Ovary (tissue), 9 donors: ENCODE data around the gene C6orf47. TPM values are rescaled to one million over a fixed set of nuclear protein-coding genes. Genes with fewer than 3 reads are reported as not detected.

Experiments
- DNase-seq, 5 donors: peaks; one replicate each; pipeline ENCODE4 v3.0.0-alpha.2; 2019 to 2020
- H3K27ac ChIP-seq, 2 donors: fragments of 200-600 bp; one replicate each; pipeline versions ENCODE4 v1.5.1 to v1.8.0; 2019 to 2022
- H3K27me3 ChIP-seq: fragments of 200-600 bp; one replicate; pipeline ENCODE4 v1.8.0; 2022
- H3K36me3 ChIP-seq: fragments of 200-600 bp; sonication (generic); one replicate; pipeline ENCODE4 v1.5.1; 2019
- H3K4me1 ChIP-seq: one replicate; pipeline ENCODE4 v1.8.1; 2013; ENCODE audit warnings: mild to moderate bottlenecking, moderate library complexity; ENCODE audit not compliant: insufficient read depth
- H3K4me3 ChIP-seq: fragments of 200-600 bp; sonication (generic); one replicate; pipeline ENCODE4 v1.5.1; 2017
- H3K9me3 ChIP-seq, 2 donors: fragments of 200-600 bp in 1 of 2; sonication (generic) in 1 of 2; one replicate each; pipeline versions ENCODE4 v1.5.1 to v1.8.1; 2013 to 2019; ENCODE audit warnings: mild to moderate bottlenecking in 1 of 2, moderate library complexity in 1 of 2
- EP300 ChIP-seq: sonication (generic); formaldehyde crosslinking; IDR thresholded peaks from one replicate; pipeline ENCODE4 v1.6.1; 2017; ENCODE audit warnings: antibody characterized with exemption
- POLR2A ChIP-seq: fragments of 450-650 bp; IDR thresholded peaks from one replicate; pipeline ENCODE4 v1.6.1; 2017; ENCODE audit warnings: antibody characterized with exemption, mild to moderate bottlenecking, moderate library complexity
- WGBS, 3 donors: extraction: QIAGEN DNeasy Blood & Tissue Kit in 1 of 3; methylation state at CpG; one replicate each; pipeline versions ENCODE4 v1.1.5 to v1.1.7; 2013 to 2017; 5-methylcytosine and 5-hydroxymethylcytosine counted together
- intact Hi-C, 4 donors: fragments of 100-400 bp; cut with DNase I; formaldehyde crosslinking; loops; one replicate each; pipeline versions ENCODE4 v1.11.0 to v1.15.1; 2022 to 2023
- polyA plus RNA-seq, 2 donors: library from polyadenylated mRNA; stranded (reverse); fragments of 200-250 nt in 1 of 2; fragments of 350-450 nt in 1 of 2; fragmentation: Illumina TruSeq in 1 of 2; extraction: RNeasy Lipid Tissue Mini Kit (QIAGEN cat#74804) in 1 of 2; gene quantifications; one replicate each; pipeline ENCODE4 v1.2.3, GENCODE V29; 2013 to 2014
- total RNA-seq, 7 donors: library from RNA; depleted of rRNA in 2 of 7; stranded (reverse); fragments of >200 nt in 2 of 7; fragmentation: NEBNext Ultra II Directional in 3 of 7; extraction: Animal tissue kit (Norgen Biotek cat#: 25700) in 3 of 7; gene quantifications; one replicate each; pipeline versions ENCODE4 v1.1.0 to v1.2.4, GENCODE V29; 2016 to 2023
- TF ChIP-seq, protein P1 (sequence below), 3 donors: fragments of 450-650 bp in 2 of 3; fragments of 200-600 bp in 1 of 3; IDR thresholded peaks; one replicate each; pipeline versions ENCODE4 v1.5.1 to v1.8.0; 2016 to 2022; ENCODE audit warnings: antibody characterized with exemption in 3 of 3, mild to moderate bottlenecking in 1 of 3
- donor health status: DM: no; HTN: no; CAD: no; lungs with moderate emphysema.
- donor health status: DM: no; HTN: no; CAD: no.
- donor health status: Bipolar disorder and iron deficiency.
- donor health status: DM: yes; HTN: yes; CAD: no.
- donor health status: DM: no; HTN: no; CAD: no.
- donor health status: DM: yes; HTN: yes; CAD: no.

C6orf47 gene
- total and polyA plus RNA-seq, 9 donors, result 13.9 to 26.2 (median 19.7) TPM

DNA sequence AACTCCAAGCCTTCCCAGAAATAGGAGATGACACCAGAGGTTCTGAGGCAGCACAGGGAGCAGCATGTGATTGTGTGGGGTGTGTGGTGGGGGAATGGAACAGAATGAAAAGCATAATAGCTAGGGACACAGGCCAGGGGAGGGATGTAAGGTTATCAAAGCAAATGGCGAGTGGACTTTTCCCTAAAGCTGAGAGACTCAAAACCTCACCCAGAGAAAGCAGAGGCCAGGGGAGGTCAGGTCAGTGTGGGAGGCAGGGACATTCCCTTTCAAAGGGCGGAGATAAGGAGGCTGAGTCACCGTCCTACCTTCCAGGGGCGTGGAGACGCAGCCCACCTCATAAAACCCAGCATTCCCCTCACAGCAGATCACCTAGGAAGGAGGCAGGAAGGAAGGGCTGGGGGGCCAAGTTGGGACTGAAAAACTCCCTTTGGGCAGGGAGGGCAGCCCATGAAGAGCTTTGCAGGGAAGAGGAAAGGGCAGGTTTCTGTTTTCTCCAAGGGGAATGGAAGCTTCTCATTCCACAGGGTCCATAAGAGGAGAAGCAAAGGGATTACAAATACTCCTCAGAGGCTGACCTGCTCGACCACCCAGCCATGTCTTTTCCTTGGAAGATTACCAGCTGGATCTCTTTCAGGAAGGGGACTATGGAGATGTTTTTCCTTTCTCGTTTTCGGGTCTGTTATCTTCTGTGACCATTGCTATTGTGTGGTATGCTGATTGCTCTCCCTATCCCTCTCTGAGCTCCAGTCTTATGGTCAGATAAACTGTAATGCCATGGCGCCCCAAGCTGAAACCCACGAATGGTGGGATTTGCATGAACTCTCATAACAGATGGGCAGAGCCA, 29.9 kb upstream of the C6orf47 start:
- DNase-seq, result no peak
- WGBS, 3 donors, result 47 to 51% (median 49%) methylated on average over 10 of the region's 10 CpGs
- no peaks in the 10 kb centered on the region for H3K4me1 ChIP-seq
- H3K36me3 ChIP-seq, result no peaks in the 10 kb centered on the region
- H3K4me3 ChIP-seq, result no peak overlapping the region
- TF ChIP-seq EP300 (no peak), POLR2A (no peak)
- TF ChIP-seq, protein P1, sequence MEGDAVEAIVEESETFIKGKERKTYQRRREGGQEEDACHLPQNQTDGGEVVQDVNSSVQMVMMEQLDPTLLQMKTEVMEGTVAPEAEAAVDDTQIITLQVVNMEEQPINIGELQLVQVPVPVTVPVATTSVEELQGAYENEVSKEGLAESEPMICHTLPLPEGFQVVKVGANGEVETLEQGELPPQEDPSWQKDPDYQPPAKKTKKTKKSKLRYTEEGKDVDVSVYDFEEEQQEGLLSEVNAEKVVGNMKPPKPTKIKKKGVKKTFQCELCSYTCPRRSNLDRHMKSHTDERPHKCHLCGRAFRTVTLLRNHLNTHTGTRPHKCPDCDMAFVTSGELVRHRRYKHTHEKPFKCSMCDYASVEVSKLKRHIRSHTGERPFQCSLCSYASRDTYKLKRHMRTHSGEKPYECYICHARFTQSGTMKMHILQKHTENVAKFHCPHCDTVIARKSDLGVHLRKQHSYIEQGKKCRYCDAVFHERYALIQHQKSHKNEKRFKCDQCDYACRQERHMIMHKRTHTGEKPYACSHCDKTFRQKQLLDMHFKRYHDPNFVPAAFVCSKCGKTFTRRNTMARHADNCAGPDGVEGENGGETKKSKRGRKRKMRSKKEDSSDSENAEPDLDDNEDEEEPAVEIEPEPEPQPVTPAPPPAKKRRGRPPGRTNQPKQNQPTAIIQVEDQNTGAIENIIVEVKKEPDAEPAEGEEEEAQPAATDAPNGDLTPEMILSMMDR (IDR thresholded peaks at IDR 0.05), result no peak
- H3K27ac ChIP-seq, result no peak overlapping the region
- H3K27me3 ChIP-seq, result no peaks in the 10 kb centered on the region
- intact Hi-C loops, result no loop called here
- H3K9me3 ChIP-seq, result no peaks in the 10 kb centered on the region

DNA sequence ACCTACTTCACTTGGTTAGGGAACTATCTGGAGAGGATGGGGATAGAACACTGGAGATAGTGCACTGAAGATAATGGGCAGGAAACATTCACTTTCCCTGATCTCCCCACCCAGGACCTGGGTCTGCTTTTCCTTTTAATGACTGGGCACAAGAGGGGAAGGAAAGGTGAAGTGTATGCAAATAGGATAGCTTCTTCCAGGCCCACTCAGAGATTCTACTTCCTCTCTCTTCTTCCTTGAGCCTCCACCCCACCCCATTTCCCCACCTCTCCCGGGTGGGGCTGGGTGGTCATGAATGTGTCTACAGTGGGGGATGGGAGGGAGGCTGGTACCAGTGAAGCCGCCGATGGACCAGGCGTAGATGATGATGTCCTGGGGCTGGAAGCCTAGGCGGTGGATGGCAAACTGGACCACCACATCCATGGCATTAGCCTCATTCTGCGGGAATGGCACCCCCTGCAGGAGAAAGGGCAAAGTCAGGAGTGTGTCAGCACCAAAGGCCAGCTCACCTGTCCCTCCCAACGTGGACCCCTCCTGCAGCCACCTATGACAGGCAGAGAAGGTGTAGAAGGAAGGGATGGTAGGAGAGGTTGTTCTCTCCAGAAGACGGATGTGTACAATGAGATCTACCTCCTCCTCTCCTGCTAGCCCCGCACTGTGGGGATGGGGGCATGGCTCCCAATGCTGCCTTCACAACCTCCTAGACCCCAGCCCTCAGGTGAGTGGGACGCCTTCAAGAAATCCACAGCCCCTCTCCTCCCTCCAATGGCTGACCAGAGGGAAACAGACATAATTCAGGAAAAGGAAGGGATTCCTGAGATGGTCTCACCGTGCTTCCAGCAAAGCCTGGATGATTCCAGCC, 28.9 kb upstream of the C6orf47 start:
- intact Hi-C loops, result loop anchor here in 2 of 4 donors (10.0 kb wide), 1 partner anchor 175 kb away; the partner anchor contains the start of gene NEU1 (in 2 of the 2)
- Histone ChIP-seq H3K4me3 (no peak overlapping the region), H3K36me3 (no peaks in the 10 kb centered on the region), H3K27ac (no peak overlapping the region), H3K9me3 (no peaks in the 10 kb centered on the region), H3K4me1 (no peaks in the 10 kb centered on the region), H3K27me3 (no peaks in the 10 kb centered on the region)
- 68 to 77% (median 72%) methylated on average over 11 of the region's 11 CpGs for WGBS, 3 donors
- DNase-seq, result no peak
- TF ChIP-seq, protein P1 (IDR thresholded peaks at IDR 0.05), result no peak
- TF ChIP-seq POLR2A (no peak), EP300 (no peak)

- 73 to 76% (median 75%) methylated on average over 14 of the region's 14 CpGs for WGBS, 3 donors
- Histone ChIP-seq H3K9me3 (no peaks in the 10 kb centered on the region), H3K4me3 (no peak overlapping the region), H3K4me1 (peaks cover 2% of the 10 kb centered on the region), H3K36me3 (no peaks in the 10 kb centered on the region), H3K27me3 (no peaks in the 10 kb centered on the region), H3K27ac (no peak overlapping the region)
- no peak for TF ChIP-seq EP300
- no peak for TF ChIP-seq POLR2A
- TF ChIP-seq, protein P1 (IDR thresholded peaks at IDR 0.05), result no peak
- no peak for DNase-seq
- intact Hi-C loops, result loop anchor here in 2 of 4 donors (10.0 kb wide), 1 partner anchor 177 kb away; the partner anchor contains the start of gene NEU1 (in 2 of the 2)
These were observed 27.5 kb upstream of the C6orf47 start for GRCh38 chr6:31687860-31688693.

- no peak overlapping the region for H3K27ac ChIP-seq
- TF ChIP-seq, protein P1 (IDR thresholded peaks at IDR 0.05), result no peak
- TF ChIP-seq POLR2A (no peak), EP300 (no peak)
- no peaks in the 10 kb centered on the region for H3K36me3 ChIP-seq
- H3K4me3 ChIP-seq, result no peak overlapping the region
- no peak for DNase-seq
- H3K27me3 ChIP-seq, result no peaks in the 10 kb centered on the region
- intact Hi-C loops, result loop anchor here in 2 of 4 donors (10.0 kb wide), 1 partner anchor 177 kb away; the partner anchor contains the start of gene NEU1 (in 2 of the 2)
- no peaks in the 10 kb centered on the region for H3K9me3 ChIP-seq
- WGBS, 3 donors, result 78 to 82% (median 80%) methylated on average over 8 of the region's 8 CpGs
- H3K4me1 ChIP-seq, result peaks cover 2% of the 10 kb centered on the region
These were observed 26.7 kb upstream of the C6orf47 start for GRCh38 chr6:31687321-31687720.
